ENCODE data around the gene GAB2. TPM values are rescaled to one million over a fixed set of nuclear protein-coding genes. Genes with fewer than 3 reads are reported as not detected.

The GAB2 gene
- total and polyA plus RNA-seq, 2 of the 13 experiments (the other 11 are each of a cell fraction or from before 2014, with no cell fraction given), result 4.1 to 8.6 TPM

DNA sequence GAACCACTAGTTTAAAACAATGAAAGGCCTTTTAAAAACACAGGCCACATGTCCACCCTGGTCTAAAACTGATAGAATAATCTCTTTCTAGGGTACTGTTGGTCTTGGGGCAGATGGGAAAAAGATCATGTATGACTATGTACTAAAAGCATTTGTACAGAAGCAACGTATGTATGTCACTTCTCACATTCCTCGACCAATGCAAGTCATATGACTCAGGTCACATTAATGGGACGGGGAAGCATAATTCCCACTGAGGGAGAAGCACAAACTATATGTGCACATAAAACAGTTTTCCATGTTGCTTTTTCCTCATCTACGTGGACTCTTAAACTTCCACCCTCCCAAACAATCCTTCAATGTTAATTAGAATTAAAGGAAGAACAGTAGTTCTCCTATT lies 32.2 kb upstream of the GAB2 start:
- in situ Hi-C loops (cut with HindIII; ENCODE audit: extremely low pct_ligation_motif_present, low pct_unique_long_range_greater_than_20kb), result no loop called here
- H3K9me3 ChIP-seq (ENCODE audit: low read length), result no peaks in the 10 kb centered on the region
- H3K79me2 ChIP-seq (ENCODE audit: insufficient read depth, low read length), result no peaks in the 10 kb centered on the region
- H3K4me1 ChIP-seq (ENCODE audit: insufficient read depth, low read length), result no peaks in the 10 kb centered on the region
- H3K27ac ChIP-seq (ENCODE audit: extremely low read length, insufficient read depth, low read length), result no peak overlapping the region
- H3K4me3 ChIP-seq (replicated peaks in 1 of 3; ENCODE audit: insufficient read depth in 1 of 3, low read depth in 2 of 3, low read length in 3 of 3), result no peak overlapping the region
- no peak overlapping the region for H2AFZ ChIP-seq (ENCODE audit: low read length)
- no peaks in the 10 kb centered on the region for H4K20me1 ChIP-seq (ENCODE audit: insufficient read depth, low read length)
- TF ChIP-seq NFYB (CRISPR knock-in tag; IDR thresholded peaks at IDR 0.05) (no peak), ATF1 (CRISPR knock-in tag; IDR thresholded peaks at IDR 0.05) (no peak), DPF2 (CRISPR knock-in tag; IDR thresholded peaks at IDR 0.05; ENCODE audit: borderline replicate concordance, low read depth) (no peak), HOXD1 (CRISPR knock-in tag; IDR thresholded peaks at IDR 0.05) (no peak), SNAI1 (CRISPR knock-in tag; IDR thresholded peaks at IDR 0.05; ENCODE audit: borderline replicate concordance) (no peak), ZNF761 (CRISPR knock-in tag; conservative IDR thresholded peaks at IDR 0.05) (no peak), ZNF776 (CRISPR knock-in tag; IDR thresholded peaks at IDR 0.05) (no peak), KLF13 (CRISPR knock-in tag; IDR thresholded peaks at IDR 0.05) (no peak)
- POLR2A ChIA-PET, result no interaction called here
- no peak for DNase-seq (ENCODE audit: low spot score)
- ATAC-seq, result no peak
- FAIRE-seq, result no peak
- 98% methylated on average over 4 of the region's 4 CpGs for WGBS (ENCODE audit: low lambda C conversion rate)
- peaks cover 2 to 21% of the 10 kb centered on the region in 2 experiments; a peak in 4 of 5 replicates for H3K36me3 ChIP-seq (replicated peaks in 1 of 2; ENCODE audit: control insufficient read depth in 1 of 2, insufficient read depth in 2 of 2, low read length in 2 of 2)
- H3K27me3 ChIP-seq (ENCODE audit: control insufficient read depth in 1 of 2, insufficient read depth in 2 of 2, low read length in 2 of 2), result no peaks in the 10 kb centered on the region
- H3K4me2 ChIP-seq (ENCODE audit: low read depth, low read length), result no peak overlapping the region
- no peak overlapping the region for H3K9ac ChIP-seq (ENCODE audit: insufficient read depth, low read depth, low read length)
- intact Hi-C loops (cut with micrococcal nuclease; ENCODE audit: unreplicated experiment), result no loop called here
- BruUV-seq (replicated peaks), result no TSS peak
- CTCF ChIA-PET (ENCODE audit: low intra/inter-chr PET ratio, low total read pairs), result no interaction called here

DNA sequence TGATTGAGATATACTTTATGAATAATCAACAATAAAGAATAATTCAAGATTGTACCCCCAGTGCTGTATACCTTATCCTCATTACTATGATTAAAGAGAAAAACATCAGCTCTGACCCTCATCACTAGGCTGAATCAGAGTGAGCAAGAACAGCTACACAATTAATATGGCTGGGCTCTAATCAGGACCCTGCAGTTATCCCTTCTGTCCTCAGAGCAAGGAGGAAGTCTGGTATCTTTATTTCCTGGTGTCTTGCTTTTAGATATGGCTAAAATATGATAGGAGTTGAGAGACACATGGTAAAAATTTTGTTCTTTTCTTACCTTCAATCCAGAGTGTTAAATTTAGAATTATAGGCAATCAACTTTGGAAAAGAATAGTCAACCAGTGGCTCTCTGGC lies 28.6 kb upstream of the GAB2 start:
- Histone ChIP-seq H3K27ac (ENCODE audit: extremely low read length, insufficient read depth, low read length) (no peak overlapping the region), H4K20me1 (ENCODE audit: insufficient read depth, low read length) (no peaks in the 10 kb centered on the region), H3K4me3 (replicated peaks in 1 of 3; ENCODE audit: insufficient read depth in 1 of 3, low read depth in 2 of 3, low read length in 3 of 3) (no peak overlapping the region), H3K79me2 (ENCODE audit: insufficient read depth, low read length) (no peaks in the 10 kb centered on the region), H3K4me1 (ENCODE audit: insufficient read depth, low read length) (no peaks in the 10 kb centered on the region), H3K27me3 (ENCODE audit: control insufficient read depth in 1 of 2, insufficient read depth in 2 of 2, low read length in 2 of 2) (no peaks in the 10 kb centered on the region), H3K36me3 (replicated peaks in 1 of 2; ENCODE audit: control insufficient read depth in 1 of 2, insufficient read depth in 2 of 2, low read length in 2 of 2) (peaks cover 8 to 33% of the 10 kb centered on the region in 2 experiments), H3K9me3 (ENCODE audit: low read length) (no peaks in the 10 kb centered on the region), H3K9ac (ENCODE audit: insufficient read depth, low read depth, low read length) (no peak overlapping the region), H2AFZ (ENCODE audit: low read length) (no peak overlapping the region), H3K4me2 (ENCODE audit: low read depth, low read length) (no peak overlapping the region)
- in situ Hi-C loops (cut with HindIII; ENCODE audit: extremely low pct_ligation_motif_present, low pct_unique_long_range_greater_than_20kb), result no loop called here
- no peak for DNase-seq (ENCODE audit: low spot score)
- no peak for FAIRE-seq
- TF ChIP-seq ZNF441 (CRISPR knock-in tag; IDR thresholded peaks at IDR 0.05; ENCODE audit: borderline replicate concordance), result no peak
- POLR2A ChIA-PET, result no interaction called here
- BruUV-seq (replicated peaks), result no TSS peak
- ATAC-seq, result no peak
- intact Hi-C loops (cut with micrococcal nuclease; ENCODE audit: unreplicated experiment), result no loop called here
- CTCF ChIA-PET (ENCODE audit: low intra/inter-chr PET ratio, low total read pairs), result no interaction called here
